ENCODE data around the gene PRKCI.
"Not testable (repeated sequence)": the region's sequence is repeated elsewhere in the genome, so short reads cannot be mapped to it uniquely, and the experiment has no call there.

Gene PRKCI

DNA sequence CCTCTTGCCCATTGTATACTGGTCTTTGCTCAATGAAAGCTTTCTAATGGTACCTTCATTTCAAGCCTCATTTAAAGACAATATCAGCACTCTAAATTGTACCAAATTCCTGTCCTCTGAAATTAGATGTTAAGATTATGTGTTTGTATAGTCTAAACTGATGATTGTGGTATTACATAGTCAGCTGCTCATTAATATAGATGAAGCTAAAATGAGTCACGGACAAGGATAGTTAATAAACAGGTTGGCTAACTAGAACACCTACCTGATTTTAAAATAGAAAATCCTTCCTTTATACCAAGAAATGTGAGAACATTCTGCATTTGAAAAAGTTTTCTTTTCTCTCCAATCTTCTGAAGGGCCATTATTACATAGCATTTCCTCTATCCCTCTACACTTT is 2.9 kb downstream of the PRKCI start:
- DNase-seq = no peak

DNA sequence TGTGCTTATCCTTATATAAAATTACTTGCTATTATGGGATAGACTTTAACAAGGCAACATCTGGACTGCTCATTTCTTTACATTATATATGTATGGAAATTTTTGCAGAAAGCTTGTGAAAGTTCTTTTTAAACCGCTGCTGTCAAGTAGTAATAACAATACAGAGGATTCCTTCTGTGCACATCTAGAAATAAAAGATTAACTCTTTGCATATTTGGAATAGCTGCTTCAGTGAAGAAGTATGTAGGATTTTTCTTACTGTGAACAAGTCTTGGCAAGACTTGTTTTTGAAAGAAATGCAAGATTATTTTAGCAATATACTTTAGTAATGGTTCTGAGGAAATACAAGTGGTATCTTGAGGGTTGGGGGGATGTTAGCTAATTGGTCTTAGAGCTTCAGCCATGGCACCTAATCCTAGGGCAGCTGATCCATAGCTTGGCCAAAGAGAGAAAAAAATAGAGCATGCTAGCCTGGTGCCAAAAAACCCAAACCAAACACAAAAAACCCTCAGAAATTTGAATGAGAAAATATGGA is 4.3 kb downstream of the PRKCI start:
- no peak for DNase-seq

GRCh38 chr3:170228093-170228766 is 6.0 kb downstream of the PRKCI start:
- no peak for DNase-seq

- DNase-seq = no peak
Observed at GRCh38 chr3:170232266-170232665, 10.0 kb downstream of the PRKCI start.

- no peak for DNase-seq
Observed at GRCh38 chr3:170233530-170233929, 11.3 kb downstream of the PRKCI start.

DNA sequence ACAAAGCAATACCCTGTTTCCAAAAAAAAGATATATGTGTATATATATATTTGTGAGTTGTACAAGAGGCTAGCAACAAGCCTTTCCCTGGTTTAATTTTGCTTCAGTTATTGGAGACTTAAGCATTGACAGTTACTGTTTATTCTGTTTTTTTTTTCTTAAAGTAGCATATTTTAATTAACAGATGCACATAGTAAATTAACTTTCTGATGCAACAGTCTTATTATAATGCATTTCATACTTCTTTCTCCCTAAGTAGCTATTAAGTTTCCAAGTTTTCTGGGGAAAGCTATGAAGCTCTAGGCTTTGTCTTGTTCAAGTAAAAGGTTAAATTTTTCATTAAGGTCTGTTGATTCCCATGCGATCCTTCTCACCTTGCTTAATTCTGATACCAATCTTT is 17.9 kb downstream of the PRKCI start:
- DNase-seq = no peak

DNA sequence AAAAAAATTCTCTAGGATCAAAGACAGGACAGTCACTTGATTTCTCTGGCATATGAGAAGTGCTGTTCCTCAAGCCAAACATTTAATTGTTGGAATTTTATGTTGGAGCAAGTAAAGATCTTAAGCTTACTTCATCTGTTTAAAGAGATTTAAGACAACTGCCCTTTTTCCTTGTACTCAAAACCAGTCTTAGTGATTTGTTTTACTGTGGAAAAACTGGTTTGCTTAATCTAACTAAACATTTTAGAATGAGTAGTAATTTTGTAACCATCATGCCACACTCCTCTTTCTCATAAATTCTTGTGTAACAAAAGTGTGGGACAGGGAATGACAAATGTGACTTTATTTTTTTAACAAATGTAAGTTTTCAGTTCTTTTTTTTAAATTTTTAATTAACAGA is 18.4 kb downstream of the PRKCI start:
- DNase-seq = no peak

DNA sequence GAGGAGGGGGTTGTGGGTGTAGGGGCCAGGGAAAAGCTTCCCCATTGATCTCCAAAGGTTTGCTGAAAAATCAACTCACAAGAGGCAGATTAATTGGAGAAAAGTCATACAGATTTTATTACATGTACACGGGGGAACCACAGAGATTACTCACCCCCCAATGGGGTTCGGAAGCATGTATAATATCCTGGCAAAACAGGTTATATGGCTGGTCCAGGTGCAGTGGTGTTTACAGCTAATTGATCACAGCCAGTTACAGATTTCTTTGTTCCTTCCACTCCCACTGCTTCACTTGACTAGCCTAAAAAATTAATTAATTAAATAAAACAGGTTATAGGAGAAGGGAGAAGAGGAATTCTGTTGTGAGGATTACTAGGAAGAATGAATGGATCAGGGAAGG is 22.4 kb downstream of the PRKCI start:
- no peak for DNase-seq

DNA sequence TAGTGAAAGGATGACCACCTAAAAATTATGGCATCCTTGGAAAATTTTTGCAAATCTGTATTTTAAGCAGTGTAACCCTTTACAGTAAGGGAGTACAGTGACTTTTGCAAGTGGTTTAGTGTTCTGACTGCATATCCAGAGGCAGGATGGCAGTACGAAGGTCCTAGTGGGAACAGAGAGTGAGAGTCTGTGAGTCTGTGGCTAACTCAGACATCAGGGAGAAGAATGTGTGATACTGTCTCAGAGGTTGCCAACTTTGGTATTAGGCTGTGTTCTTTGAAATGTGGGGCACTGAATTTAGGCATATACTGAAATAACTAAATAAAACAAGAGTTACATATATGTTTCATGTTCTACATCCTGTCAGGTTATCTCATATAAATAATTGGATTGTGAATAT is 25.7 kb downstream of the PRKCI start:
- DNase-seq = no peak

- no peak for DNase-seq
Observed at GRCh38 chr3:170256597-170256996, 34.4 kb downstream of the PRKCI start.

- DNase-seq = no peak
Observed at GRCh38 chr3:170257145-170257544, 34.9 kb downstream of the PRKCI start.

- no peak for DNase-seq
Observed at GRCh38 chr3:170258105-170258487, 35.9 kb downstream of the PRKCI start.

GRCh38 chr3:170259907-170260306 is 37.7 kb downstream of the PRKCI start:
- no peak for DNase-seq

GRCh38 chr3:170267793-170268192 is 45.6 kb downstream of the PRKCI start:
- DNase-seq = no peak

GRCh38 chr3:170269673-170270254 is 47.5 kb downstream of the PRKCI start:
- not testable (repeated sequence) for DNase-seq

DNA sequence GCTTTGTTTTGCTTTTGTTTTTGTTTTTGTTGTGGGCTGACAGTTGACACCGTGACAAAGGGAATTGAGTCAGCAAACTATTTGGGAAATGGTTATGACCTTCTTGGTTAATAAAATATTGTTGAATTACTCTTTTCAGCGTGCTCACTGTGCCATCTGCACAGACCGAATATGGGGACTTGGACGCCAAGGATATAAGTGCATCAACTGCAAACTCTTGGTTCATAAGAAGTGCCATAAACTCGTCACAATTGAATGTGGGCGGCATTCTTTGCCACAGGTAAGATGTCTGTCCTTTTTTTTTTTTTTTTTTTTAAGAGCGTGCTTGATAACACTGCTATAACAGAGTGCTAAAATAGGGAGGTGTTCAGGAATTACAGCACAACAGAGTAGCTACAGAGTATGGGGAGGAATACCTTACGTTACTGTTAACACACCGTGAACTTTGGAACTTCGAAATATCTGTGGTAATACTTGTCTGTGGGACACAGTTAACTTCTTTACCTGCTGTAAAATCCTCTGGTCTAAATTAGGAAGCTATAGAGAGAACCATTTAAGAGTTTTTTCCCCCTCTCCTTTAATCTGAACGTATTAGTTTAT is 48.2 kb downstream of the PRKCI start:
- DNase-seq = no peak

- DNase-seq = no peak
Observed at GRCh38 chr3:170274641-170275040, 52.4 kb downstream of the PRKCI start.

- no peak for DNase-seq
Observed at GRCh38 chr3:170275832-170276231, 53.6 kb downstream of the PRKCI start.

DNA sequence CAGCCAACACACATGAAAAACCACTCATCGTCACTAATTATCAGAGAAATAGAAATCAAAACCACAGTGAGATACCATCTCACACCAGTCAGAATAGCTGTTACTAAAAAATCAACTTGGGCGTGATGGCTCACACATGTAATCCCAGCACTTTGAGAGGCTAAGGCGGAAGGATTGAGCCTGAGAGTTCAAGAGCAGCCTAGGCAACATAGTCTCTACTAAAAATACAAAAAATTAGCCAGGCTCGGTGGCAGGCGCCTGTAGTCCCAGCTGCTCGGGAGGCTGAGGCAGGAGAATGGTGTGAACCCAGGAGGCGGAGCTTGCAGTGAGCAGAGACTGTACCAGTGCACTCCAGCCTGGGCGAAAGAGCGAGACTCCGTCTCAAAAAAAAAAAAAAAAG is 55.1 kb downstream of the PRKCI start:
- DNase-seq = not testable (repeated sequence)

GRCh38 chr3:170277833-170278580 is 55.8 kb downstream of the PRKCI start:
- no peak for DNase-seq

- no peak for DNase-seq
Observed at GRCh38 chr3:170278627-170279026, 56.4 kb downstream of the PRKCI start.

- DNase-seq = no peak
Observed at GRCh38 chr3:170290194-170290593, 68.0 kb downstream of the PRKCI start.

GRCh38 chr3:170295586-170295985 is 73.4 kb downstream of the PRKCI start:
- DNase-seq = no peak

- no peak for DNase-seq
Observed at GRCh38 chr3:170296703-170297102, 74.5 kb downstream of the PRKCI start.
